Ishikawa (cell line): ENCODE measurements around the gene DNAH2.

ENCODE experiments used
- CEBPB ChIP-seq: IDR thresholded peaks from 2 replicates; pipeline ENCODE4 v1.6.1; 2012
- CREB1 ChIP-seq: IDR thresholded peaks from 2 replicates; pipeline ENCODE4 v1.6.1; 2012; ENCODE audit warnings: low read depth
- EGR1 ChIP-seq: IDR thresholded peaks from 2 replicates; pipeline ENCODE4 v1.6.1; 2012
- EP300 ChIP-seq: IDR thresholded peaks from 2 replicates; pipeline ENCODE4 v1.6.1; 2012; ENCODE audit warnings: borderline replicate concordance
- FOXM1 ChIP-seq: IDR thresholded peaks from 2 replicates; pipeline ENCODE4 v1.6.1; 2012; ENCODE audit warnings: low read depth, borderline replicate concordance
- NFIC ChIP-seq: IDR thresholded peaks from 2 replicates; pipeline ENCODE4 v1.6.1; 2012
- RAD21 ChIP-seq: IDR thresholded peaks from 2 replicates; pipeline ENCODE4 v1.6.1; 2012; ENCODE audit warnings: low read depth
- TAF1 ChIP-seq: IDR thresholded peaks from 2 replicates; pipeline ENCODE4 v1.6.1; 2012; ENCODE audit warnings: low read depth, mild to moderate bottlenecking
- TF ChIP-seq, protein P1 (sequence below): IDR thresholded peaks from 2 replicates; pipeline ENCODE4 v1.6.1; 2012; ENCODE audit warnings: low read depth, mild to moderate bottlenecking
- TF ChIP-seq, protein P2 (sequence below): IDR thresholded peaks from 2 replicates; pipeline ENCODE4 v1.6.1; 2012

- TF ChIP-seq, protein P1, sequence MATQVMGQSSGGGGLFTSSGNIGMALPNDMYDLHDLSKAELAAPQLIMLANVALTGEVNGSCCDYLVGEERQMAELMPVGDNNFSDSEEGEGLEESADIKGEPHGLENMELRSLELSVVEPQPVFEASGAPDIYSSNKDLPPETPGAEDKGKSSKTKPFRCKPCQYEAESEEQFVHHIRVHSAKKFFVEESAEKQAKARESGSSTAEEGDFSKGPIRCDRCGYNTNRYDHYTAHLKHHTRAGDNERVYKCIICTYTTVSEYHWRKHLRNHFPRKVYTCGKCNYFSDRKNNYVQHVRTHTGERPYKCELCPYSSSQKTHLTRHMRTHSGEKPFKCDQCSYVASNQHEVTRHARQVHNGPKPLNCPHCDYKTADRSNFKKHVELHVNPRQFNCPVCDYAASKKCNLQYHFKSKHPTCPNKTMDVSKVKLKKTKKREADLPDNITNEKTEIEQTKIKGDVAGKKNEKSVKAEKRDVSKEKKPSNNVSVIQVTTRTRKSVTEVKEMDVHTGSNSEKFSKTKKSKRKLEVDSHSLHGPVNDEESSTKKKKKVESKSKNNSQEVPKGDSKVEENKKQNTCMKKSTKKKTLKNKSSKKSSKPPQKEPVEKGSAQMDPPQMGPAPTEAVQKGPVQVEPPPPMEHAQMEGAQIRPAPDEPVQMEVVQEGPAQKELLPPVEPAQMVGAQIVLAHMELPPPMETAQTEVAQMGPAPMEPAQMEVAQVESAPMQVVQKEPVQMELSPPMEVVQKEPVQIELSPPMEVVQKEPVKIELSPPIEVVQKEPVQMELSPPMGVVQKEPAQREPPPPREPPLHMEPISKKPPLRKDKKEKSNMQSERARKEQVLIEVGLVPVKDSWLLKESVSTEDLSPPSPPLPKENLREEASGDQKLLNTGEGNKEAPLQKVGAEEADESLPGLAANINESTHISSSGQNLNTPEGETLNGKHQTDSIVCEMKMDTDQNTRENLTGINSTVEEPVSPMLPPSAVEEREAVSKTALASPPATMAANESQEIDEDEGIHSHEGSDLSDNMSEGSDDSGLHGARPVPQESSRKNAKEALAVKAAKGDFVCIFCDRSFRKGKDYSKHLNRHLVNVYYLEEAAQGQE, result no peak
- TF ChIP-seq TAF1 (no peak), NFIC (no peak), RAD21 (no peak), CREB1 (no peak), EP300 (no peak), CEBPB (no peak), EGR1 (no peak), FOXM1 (no peak)
- TF ChIP-seq, protein P2, sequence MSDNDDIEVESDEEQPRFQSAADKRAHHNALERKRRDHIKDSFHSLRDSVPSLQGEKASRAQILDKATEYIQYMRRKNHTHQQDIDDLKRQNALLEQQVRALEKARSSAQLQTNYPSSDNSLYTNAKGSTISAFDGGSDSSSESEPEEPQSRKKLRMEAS, result no peak
Observed at GRCh38 chr17:7852919-7853690, 135.6 kb downstream of the DNAH2 start.
